DMS79 (cell line): ENCODE data around the gene SGK1.
"Not testable (repeated sequence)": the region's sequence is repeated elsewhere in the genome, so short reads cannot be mapped to it uniquely, and the experiment has no call there.

Experiments
- DNase-seq: peaks from one replicate; lab custom pipeline; 2025; lab: John Stamatoyannopoulos, UW

SGK1 gene

DNA sequence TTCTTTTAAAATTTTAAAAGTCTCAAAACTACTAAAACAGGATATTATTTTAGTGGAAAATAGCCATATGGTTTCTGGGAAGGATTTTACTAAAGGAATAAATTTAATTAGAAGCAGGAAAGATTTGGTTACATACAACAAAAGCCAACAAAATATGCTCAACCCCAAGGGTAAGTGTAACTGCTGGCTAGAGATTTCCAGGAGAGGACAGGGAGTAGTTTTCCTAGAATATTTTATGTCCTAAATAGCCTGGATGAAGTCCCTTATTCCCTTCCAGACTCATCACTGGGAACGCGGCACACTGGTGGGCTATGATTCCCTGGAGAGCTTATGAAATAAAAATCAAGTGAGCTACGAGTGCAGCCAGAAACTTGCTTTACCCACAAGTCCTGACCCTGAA lies 66.6 kb downstream of the SGK1 start:
- no peak for DNase-seq

- DNase-seq: no peak
Observed at GRCh38 chr6:134250776-134251175, 67.1 kb downstream of the SGK1 start.

DNA sequence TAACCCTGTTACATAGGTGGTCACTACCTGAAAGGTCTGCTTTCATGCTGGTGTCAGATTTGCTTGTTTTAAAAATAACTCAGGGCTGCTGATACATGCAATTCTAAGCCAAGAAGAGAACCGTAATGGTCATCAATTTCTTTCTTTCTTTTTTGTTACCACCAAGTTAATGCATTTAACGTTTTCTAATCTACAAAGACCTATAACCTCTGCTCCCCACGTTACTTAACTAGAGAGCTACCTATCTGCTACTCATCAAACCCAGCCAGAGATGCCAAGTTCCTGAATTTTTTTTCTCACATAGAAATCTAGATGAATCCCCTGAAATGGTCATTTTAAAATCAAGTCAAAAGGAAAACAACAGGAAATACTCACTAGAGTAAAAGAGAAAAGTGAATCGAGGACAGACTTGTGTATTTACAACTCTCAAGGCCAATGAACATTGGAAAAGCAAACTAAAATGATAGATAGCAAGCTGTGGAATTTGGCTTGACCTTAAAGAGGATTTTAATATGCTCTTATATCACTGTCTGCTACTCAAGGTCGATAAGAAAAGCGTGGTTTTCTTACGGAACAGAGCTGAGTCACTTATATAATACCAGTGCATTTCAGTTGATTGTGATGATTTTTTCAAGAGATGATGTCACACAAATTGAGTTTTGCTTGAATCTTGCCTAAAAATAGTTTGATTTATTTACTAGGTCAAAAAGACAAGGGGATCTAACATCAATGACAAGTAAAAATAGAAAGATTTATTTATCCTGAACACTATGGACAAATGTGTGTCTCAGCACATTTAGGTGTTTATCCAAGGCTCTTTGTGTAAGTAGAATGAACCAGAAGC lies 67.9 kb downstream of the SGK1 start:
- DNase-seq: no peak

GRCh38 chr6:134249239-134249758 lies 68.6 kb downstream of the SGK1 start:
- DNase-seq: no peak

DNA sequence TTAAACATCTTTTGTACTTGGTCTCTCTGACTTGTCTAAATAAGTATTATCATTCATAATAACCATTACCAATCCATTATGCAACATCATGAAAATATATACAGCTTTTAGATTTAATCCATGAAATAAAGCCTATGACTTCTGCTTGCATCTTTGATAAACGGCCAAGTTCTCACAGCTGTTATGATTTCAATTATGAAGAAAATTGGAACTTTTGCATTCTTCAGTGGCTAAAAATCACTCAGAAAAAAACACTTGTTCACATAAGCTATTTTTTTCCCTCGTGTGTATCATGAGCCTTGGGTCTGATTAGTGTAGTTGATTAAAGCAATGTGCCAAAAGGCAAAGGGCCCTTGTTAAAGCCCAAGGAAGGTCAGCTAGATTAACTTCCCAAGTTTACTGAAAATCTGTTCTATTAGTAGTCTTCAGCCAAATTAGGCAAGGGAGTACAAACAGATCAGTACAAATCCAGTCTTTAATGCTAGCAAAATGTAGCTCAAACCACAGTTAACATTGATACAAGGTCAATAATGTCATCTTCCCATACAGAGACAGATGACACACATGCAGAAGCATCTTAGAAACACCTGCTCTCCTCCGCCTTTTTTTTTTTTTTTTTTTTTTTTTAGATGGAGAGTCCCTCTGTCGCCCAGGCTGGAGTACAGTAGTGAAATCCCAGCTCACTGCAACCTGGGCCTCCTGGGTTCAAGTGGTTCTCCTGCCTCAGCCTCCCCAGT lies 69.9 kb downstream of the SGK1 start:
- no peak for DNase-seq

DNA sequence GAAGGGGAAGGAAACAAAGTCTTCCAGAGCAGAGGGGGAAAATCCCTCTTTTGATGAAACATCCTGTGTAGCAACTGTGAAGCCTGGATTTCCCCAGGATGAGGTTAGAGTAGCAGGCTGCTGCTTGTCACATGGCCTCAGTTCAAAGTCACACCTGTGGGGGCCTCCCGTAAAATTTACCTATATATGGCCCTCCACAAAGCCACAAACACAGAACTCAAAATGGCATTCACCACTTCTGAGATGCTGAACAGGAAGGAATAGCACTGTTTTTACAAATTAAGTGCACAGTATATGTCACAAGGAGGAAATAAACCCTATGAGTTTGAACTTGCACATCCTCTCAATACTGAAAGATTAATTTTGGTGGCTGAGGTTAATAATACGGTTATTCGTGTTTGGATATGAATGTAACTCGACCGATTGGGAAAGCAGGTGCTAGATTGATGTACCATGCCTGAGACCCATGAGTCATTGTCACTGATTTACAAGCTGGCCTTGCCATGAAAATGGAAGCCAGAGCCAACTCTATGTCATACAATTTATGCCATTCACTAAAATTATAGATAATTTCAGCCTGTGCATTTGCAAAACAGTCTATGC lies 70.6 kb downstream of the SGK1 start:
- DNase-seq: no peak

GRCh38 chr6:134245706-134246105 lies 72.2 kb downstream of the SGK1 start:
- DNase-seq: no peak

- DNase-seq: no peak
Observed at GRCh38 chr6:134245041-134245440, 72.9 kb downstream of the SGK1 start.

- no peak for DNase-seq
Observed at GRCh38 chr6:134240665-134241431, 77.1 kb downstream of the SGK1 start.

DNA sequence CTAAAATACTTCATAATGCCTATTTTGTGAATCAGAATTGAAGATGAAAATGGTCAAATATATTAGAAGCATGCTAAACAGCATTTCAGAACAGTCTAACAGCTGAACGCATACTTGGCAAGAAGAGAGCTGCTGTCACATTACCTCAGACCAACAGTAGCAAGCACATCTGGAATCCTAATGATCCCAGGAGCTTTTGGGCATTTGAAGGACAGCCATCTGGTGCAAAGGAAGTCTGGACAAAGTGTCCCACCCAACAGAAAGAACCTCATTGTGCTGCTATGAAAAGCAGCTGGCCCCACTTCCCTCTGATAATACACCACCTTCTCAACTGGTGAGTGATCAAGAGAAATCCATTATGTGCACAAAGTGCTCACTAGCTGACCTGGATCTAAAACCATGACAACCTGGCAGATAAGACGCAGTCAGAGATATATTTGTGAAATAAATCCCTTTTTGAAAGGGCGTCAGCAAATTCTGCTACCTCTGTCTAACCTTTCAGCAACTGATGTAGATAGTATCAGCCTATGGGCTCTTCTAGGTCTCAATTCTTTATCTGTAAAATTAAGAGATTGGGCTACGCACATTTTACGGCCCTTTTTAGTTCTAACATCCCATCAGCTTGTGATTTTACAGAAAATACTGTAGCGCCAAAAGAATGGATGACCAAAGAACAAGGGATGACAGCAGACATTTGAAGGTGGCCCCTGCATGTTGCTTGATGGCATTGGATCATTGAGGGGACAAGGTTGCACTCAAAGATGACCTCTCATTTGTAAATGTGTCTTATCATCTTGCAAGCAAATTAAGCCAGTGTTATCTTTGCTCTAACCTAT lies 78.7 kb downstream of the SGK1 start:
- DNase-seq: no peak

DNA sequence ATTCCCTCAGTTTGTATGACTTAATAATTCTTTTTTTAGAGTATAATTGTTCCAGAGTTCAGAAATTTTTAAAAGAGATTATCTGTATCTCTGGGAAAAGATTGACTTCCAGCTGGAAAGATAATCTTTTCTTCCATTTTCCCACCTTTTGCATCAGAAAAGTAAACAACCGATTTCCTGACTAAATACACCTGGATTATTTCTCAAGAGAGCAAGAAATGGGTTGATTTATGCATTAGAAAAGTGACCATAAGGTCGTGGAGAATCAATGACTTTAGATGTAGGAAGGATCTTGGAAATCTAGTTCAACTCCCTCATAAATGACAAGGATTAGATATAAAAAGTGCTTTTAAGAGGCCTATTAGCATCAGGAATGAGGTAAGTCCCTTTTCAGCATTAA lies 79.9 kb downstream of the SGK1 start:
- DNase-seq: no peak

GRCh38 chr6:134235937-134236751 lies 81.8 kb downstream of the SGK1 start:
- no peak for DNase-seq

GRCh38 chr6:134235334-134235733 lies 82.6 kb downstream of the SGK1 start:
- DNase-seq: not testable (repeated sequence)

DNA sequence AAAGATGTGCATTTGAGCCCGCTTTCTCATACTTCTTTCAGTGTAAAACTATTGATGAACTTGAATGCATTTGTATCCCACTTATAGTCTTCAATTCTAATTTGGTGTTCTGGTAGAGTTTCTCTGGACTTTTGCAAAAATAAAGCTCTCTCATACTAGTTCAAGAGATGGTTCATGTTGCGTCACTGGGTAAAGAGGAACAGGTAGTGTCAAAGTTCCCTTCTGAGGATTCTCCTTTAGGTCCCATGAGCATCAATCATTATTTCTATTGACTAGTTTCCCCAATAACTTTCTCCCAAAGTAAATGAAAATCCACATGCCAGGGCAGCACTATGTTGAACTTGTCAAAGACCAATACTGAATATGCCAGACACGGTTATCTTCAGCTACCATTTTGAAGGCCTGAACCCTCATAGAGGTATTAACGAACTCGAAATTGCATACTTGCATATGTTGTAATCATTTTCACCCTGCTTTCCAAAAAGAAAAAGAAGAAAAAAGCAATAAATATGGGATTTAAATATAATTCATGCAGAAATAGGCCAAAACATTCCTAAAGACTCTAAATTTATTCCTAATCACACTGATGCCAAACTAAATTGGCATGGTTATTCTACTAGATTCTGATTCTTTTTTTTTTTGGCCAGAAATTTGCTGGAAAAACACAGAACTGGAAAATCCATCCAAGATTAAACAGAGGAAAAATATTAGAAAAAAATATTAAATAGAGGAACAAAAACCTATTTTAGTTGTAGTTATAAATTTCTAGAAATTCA lies 84.5 kb downstream of the SGK1 start:
- no peak for DNase-seq

DNA sequence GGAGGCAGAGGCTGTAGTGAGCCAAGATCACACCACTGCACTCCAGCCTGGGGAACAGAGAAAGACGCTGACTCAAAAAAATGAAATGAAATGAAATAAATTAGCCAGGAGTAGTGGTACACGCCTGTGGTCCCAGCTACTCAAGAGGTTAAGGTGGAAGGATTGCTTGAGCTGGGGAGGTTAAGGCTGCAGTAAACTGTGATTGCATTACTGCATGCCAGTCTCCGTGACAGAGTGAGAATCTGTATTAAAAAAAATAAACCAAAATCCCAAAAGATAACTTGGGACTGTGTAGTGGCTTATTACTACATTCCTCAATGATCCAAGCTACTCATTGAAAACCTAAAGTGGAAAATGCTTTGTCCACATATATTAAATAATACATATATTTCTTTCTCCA lies 87.0 kb downstream of the SGK1 start:
- no peak for DNase-seq

GRCh38 chr6:134230087-134230700 lies 87.7 kb downstream of the SGK1 start:
- DNase-seq: no peak

DNA sequence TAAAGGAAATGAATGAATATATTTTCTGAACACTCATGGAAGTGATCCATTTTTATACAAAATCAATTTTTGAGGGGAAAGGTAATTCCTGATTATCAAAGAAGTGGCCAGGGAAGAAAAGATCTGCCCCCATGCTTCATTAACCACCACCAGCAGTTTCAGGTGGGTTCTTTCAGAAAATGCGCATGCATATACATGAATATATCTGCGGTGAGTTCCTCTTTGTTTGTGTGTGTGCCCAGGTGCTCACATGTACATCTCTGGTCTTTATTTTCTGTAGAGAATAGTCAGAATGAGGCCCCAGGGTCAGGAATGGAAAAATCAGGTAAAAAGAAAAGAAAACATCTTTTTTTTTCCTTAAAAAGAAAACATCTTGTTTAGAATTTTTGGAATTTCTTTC lies 88.4 kb downstream of the SGK1 start:
- DNase-seq: no peak

DNA sequence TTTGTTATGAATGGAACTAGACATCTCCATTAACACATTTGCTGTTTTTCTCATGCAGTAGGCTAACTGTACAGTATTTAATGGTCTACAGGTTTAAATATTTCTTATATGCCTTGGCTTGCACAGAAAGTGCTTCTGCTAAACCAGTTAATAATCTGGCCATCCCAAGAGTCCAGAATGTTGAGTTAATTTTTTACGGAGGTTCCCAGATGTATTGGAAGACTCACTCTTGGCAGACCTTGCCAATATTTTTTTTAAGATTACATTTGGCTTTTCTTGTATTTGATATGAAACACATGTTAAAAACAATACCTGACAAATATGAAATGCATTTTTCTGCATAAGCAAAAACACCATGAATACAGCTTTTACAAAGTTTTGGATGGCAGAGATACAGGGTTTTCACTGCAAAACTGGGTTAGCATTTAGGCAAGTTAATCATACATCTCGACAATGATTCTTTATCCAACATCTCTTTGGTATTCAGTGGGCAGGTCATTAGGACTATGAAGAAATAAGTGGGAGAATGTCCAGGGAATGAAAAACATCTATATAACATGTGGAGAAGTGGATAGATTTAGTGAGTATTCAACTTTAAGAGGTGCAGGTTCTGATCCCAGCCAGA lies 94.0 kb downstream of the SGK1 start:
- DNase-seq: no peak

DNA sequence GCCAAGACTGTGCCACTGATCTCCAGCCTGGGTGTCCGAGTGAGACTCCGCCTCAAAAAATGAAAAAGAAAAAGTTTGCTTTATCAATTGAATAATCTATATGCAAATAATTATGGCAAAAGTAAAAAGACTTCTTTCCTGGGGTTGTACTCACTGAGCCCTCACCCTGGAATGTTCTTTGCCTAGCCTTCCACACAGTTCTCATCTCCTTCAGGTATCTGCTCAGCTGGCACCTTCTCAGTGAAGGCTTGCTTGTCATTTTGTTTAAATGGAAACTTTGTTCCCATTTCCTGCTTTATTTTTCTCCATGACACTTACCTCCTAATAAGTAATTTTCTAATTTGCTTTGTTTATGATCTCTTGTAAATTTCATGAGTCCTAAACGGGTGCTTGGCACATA lies 96.7 kb downstream of the SGK1 start:
- DNase-seq: no peak
